PC-9 (cell line): Measurements from ENCODE around the gene ADAM8. TPM values are rescaled to one million over a fixed set of nuclear protein-coding genes. Genes with fewer than 3 reads are reported as not detected.

Source experiments
- BruUV-seq: library from RNA; stranded (reverse); fragments of 400-500 nt; replicated peaks from 2 replicates; lab custom pipeline; 2021; lab: Mats Ljungman, UMichigan
- CTCF ChIA-PET: fragments of 300-600 bp; sonication (Branson Sonifier 250); formaldehyde crosslinking; loops from one replicate; lab custom pipeline; 2022; ENCODE audit warnings: antibody characterized with exemption; lab: Charles Lee
- POLR2A ChIA-PET: fragments of 300-600 bp; sonication (Branson Sonifier 250); formaldehyde crosslinking; loops from one replicate; lab custom pipeline; 2022; ENCODE audit warnings: antibody characterized with exemption; ENCODE audit not compliant: unreplicated experiment; lab: Charles Lee
- DNase-seq, 2 experiments: peaks; one replicate each; pipeline versions ENCODE4 v3.0.0 to v3.0.0-alpha.2; 2015 to 2022; ENCODE audit warnings: mixed read lengths in 1 of 2
- H2AFZ ChIP-seq: fragments of 200-600 bp; sonication (generic); 2 replicates; pipeline ENCODE4 v1.8.1; 2017; ENCODE audit warnings: antibody characterized with exemption
- H3F3A ChIP-seq: fragments of 200-600 bp; sonication (generic); 2 replicates; pipeline ENCODE4 v1.8.1; 2017; ENCODE audit warnings: antibody characterized with exemption, mild to moderate bottlenecking, low read depth; ENCODE audit not compliant: insufficient read depth
- H3K27ac ChIP-seq: fragments of 200-600 bp; sonication (generic); 2 replicates; pipeline ENCODE4 v1.6.1; 2016; ENCODE audit warnings: mixed run types
- H3K27me3 ChIP-seq: fragments of 200-600 bp; sonication (generic); 2 replicates; pipeline ENCODE4 v1.6.1; 2016; ENCODE audit warnings: low read depth, mixed run types; ENCODE audit not compliant: insufficient read depth
- H3K36me3 ChIP-seq: fragments of 200-600 bp; sonication (generic); 2 replicates; pipeline ENCODE4 v1.6.1; 2016; ENCODE audit warnings: low read depth, mixed run types
- H3K4me1 ChIP-seq: fragments of 200-600 bp; sonication (generic); replicated peaks from 2 replicates; pipeline ENCODE4 v1.6.1; 2016; ENCODE audit warnings: mixed run types; ENCODE audit not compliant: insufficient read depth
- H3K4me2 ChIP-seq: fragments of 200-600 bp; sonication (generic); 2 replicates; pipeline ENCODE4 v1.6.1; 2017; ENCODE audit warnings: mixed run types
- H3K4me3 ChIP-seq: fragments of 200-600 bp; sonication (generic); 2 replicates; pipeline ENCODE4 v1.6.1; 2016; ENCODE audit warnings: mixed run types
- H3K79me2 ChIP-seq: fragments of 200-600 bp; sonication (generic); 2 replicates; pipeline ENCODE4 v1.6.1; 2017; ENCODE audit warnings: low read depth, mixed run types
- H3K9me2 ChIP-seq: fragments of 200-600 bp; sonication (generic); 2 replicates; pipeline ENCODE4 v1.8.1; 2017; ENCODE audit warnings: mild to moderate bottlenecking; ENCODE audit not compliant: insufficient read depth
- H3K9me3 ChIP-seq: fragments of 200-600 bp; sonication (generic); 2 replicates; pipeline ENCODE4 v1.8.1; 2016; ENCODE audit warnings: low read depth; ENCODE audit not compliant: insufficient read depth
- H4K20me1 ChIP-seq: fragments of 200-600 bp; sonication (generic); 2 replicates; pipeline ENCODE4 v1.8.1; 2017; ENCODE audit not compliant: insufficient read depth
- EZH2 ChIP-seq: fragments of 200-600 bp; sonication (generic); IDR thresholded peaks from 2 replicates; pipeline ENCODE4 v1.8.0; 2017; ENCODE audit warnings: antibody characterized with exemption, low read depth
- intact Hi-C: fragments of 100-400 bp; cut with micrococcal nuclease; formaldehyde crosslinking; loops from one replicate; pipeline ENCODE4 v1.10.0; 2022; ENCODE audit not compliant: unreplicated experiment
- total RNA-seq: library from RNA; stranded (reverse); gene quantifications from 2 replicates; pipeline ENCODE4 v1.2.3, GENCODE V29; 2021
- TF ChIP-seq, protein P1 (sequence below): fragments of 200-600 bp; sonication (generic); conservative IDR thresholded peaks from 2 replicates; pipeline ENCODE4 v1.6.1; 2017; ENCODE audit warnings: mixed run types, antibody characterized with exemption, mild to moderate bottlenecking, moderate library complexity

ADAM8 gene
- total RNA-seq, 1 experiment from 2014 or later, result 18.3 TPM

DNA sequence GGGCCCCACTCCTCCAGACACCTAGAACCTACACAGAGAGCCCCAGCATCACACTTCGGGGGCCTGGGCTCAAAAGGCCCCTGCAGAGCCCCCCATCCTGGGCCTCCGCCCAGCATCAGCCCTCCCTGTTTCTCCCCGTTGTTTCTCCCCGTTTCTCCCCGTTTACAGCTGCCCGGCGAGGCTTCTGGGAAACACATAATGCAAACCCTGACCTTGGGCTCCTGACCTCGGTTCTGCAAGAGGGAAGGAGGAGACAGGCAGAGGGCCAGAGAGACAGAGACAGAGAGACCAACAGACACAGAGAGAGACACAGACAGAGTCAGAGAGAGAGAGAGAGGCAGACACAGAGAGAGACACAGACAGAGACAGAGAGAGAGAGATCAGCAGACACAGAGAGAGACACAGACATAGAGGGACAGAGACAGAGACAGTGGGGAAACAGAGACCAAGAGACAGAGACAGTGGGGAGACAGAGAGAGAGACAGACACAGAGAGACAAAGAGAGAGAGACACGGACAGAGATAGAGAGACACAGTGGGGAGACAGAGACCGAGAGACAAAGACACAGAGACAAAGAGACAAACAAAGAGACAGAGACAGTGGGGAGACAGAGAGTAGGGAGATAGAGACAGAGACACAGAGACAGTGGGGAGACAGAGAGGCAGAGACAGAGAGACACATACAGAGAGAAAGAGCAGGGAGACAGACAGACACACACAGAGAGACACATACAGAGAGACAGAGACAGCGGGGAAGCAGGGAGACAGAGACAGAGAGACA, 26.5 kb downstream of the ADAM8 start:
- ChIA-PET POLR2A (no interaction called here), CTCF (no interaction called here)
- no peaks in the 10 kb centered on the region for H3K9me2 ChIP-seq
- H3K36me3 ChIP-seq, result no peaks in the 10 kb centered on the region
- no peaks in the 10 kb centered on the region for H3K79me2 ChIP-seq
- no peaks in the 10 kb centered on the region for H3K9me3 ChIP-seq
- no peak for DNase-seq
- H3K4me3 ChIP-seq, result no peak overlapping the region
- intact Hi-C loops, result no loop called here
- no peak overlapping the region for H2AFZ ChIP-seq
- no TSS peak for BruUV-seq
- no peaks in the 10 kb centered on the region for H3K4me1 ChIP-seq
- H3K27ac ChIP-seq, result no peak overlapping the region
- H3F3A ChIP-seq, result no peaks in the 10 kb centered on the region
- H3K27me3 ChIP-seq, result peaks cover 4% of the 10 kb centered on the region; the same call in 1 of the 2 replicates
- no peak for TF ChIP-seq EZH2
- TF ChIP-seq, protein P1, sequence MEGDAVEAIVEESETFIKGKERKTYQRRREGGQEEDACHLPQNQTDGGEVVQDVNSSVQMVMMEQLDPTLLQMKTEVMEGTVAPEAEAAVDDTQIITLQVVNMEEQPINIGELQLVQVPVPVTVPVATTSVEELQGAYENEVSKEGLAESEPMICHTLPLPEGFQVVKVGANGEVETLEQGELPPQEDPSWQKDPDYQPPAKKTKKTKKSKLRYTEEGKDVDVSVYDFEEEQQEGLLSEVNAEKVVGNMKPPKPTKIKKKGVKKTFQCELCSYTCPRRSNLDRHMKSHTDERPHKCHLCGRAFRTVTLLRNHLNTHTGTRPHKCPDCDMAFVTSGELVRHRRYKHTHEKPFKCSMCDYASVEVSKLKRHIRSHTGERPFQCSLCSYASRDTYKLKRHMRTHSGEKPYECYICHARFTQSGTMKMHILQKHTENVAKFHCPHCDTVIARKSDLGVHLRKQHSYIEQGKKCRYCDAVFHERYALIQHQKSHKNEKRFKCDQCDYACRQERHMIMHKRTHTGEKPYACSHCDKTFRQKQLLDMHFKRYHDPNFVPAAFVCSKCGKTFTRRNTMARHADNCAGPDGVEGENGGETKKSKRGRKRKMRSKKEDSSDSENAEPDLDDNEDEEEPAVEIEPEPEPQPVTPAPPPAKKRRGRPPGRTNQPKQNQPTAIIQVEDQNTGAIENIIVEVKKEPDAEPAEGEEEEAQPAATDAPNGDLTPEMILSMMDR, result no peak
- no peak overlapping the region for H3K4me2 ChIP-seq
- H4K20me1 ChIP-seq, result no peaks in the 10 kb centered on the region

DNA sequence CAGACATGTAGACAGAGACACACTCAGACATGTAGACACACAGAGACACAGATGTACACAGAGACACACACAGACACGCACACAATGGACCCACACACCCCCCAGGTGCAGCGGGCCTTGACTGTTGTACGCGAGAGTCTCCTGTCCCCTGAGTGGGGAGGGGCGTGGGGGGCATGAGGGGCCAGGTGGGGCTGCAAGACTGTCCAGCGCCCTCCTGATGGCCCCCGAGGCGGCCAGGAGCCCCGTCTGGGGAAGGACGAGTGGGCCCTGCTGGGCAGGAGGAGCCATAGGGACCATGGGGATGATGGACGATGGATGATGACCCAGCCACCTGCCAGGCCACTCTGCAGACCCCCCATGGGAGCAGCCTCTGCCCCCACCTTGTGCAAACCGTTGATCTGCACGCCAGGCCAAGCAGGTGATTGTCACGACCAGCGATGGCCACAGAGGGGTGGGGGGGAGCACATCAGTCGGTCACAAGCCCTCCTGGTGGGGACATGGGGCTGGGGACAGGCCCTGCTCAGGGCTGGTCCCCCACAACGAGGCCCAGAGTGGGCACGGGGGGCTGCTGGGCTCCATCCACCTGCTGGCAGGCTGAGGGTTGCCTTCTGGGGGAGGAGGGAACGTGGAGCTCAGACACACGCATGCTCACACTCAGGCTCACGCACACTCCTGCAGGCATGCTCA, 27.4 kb downstream of the ADAM8 start:
- DNase-seq, result no peak
- Histone ChIP-seq H3K4me1 (no peaks in the 10 kb centered on the region), H3K4me3 (no peak overlapping the region), H3K9me3 (no peaks in the 10 kb centered on the region), H3K27ac (no peak overlapping the region), H3K27me3 (peaks cover 4% of the 10 kb centered on the region; the same call in 1 of the 2 replicates), H3K4me2 (no peak overlapping the region), H3K36me3 (no peaks in the 10 kb centered on the region), H4K20me1 (no peaks in the 10 kb centered on the region), H3F3A (no peaks in the 10 kb centered on the region), H3K79me2 (no peaks in the 10 kb centered on the region), H2AFZ (no peak overlapping the region), H3K9me2 (no peaks in the 10 kb centered on the region)
- no TSS peak for BruUV-seq
- TF ChIP-seq, protein P1, result no peak
- TF ChIP-seq EZH2, result no peak
- CTCF ChIA-PET, result no interaction called here
- POLR2A ChIA-PET, result no interaction called here
- intact Hi-C loops, result no loop called here

DNA sequence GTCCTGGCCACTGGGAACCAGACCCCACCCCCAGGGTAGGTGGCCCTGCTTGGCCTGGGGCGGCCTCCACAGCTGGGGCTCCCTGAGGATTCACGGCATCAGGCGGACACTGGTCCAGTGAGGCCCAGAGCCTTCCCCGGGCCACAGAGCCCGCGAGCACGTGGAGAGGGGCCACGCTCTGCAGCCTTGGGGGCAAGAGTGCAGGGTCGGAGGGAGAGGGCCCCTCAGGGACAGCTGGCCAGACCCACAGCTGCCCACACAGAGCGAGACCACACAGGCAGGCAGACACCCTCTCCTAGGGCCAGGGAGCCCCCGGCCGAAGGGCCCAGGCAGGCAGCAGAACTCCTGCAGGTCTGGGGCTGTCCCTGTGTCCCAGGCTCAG, 28.3 kb downstream of the ADAM8 start:
- no TSS peak for BruUV-seq
- no peaks in the 10 kb centered on the region for H3K79me2 ChIP-seq
- ChIA-PET POLR2A (no interaction called here), CTCF (no interaction called here)
- H3K4me1 ChIP-seq, result no peaks in the 10 kb centered on the region
- no peak overlapping the region for H3K4me3 ChIP-seq
- H4K20me1 ChIP-seq, result no peaks in the 10 kb centered on the region
- peaks cover 4% of the 10 kb centered on the region; the same call in 1 of the 2 replicates for H3K27me3 ChIP-seq
- no peaks in the 10 kb centered on the region for H3K9me3 ChIP-seq
- DNase-seq, result no peak
- no peak overlapping the region for H2AFZ ChIP-seq
- no peak overlapping the region for H3K4me2 ChIP-seq
- H3F3A ChIP-seq, result no peaks in the 10 kb centered on the region
- intact Hi-C loops, result no loop called here
- TF ChIP-seq EZH2, result no peak
- TF ChIP-seq, protein P1, result no peak
- H3K27ac ChIP-seq, result no peak overlapping the region
- H3K9me2 ChIP-seq, result no peaks in the 10 kb centered on the region
- no peaks in the 10 kb centered on the region for H3K36me3 ChIP-seq
